HEK293 (cell line): ENCODE data around the gene RNF166.

Experiments used
- CTCF ChIA-PET: fragments of 350-600 bp; formaldehyde crosslinking; extraction: SDS; loops from one replicate; lab custom pipeline; 2021; ENCODE audit warnings: antibody characterized with exemption; lab: Yijun Ruan, JAX
- POLR2A ChIA-PET: fragments of 300-600 bp; formaldehyde crosslinking; extraction: SDS; loops from one replicate; lab custom pipeline; 2020; ENCODE audit warnings: antibody characterized with exemption, inconsistent platforms; lab: Yijun Ruan, JAX
- H3K27ac ChIP-seq: fragments of 200-500 bp; sonication (Bioruptor generic); 2 replicates; pipeline ENCODE4 v1.5.1; 2014; ENCODE audit warnings: low read depth, low read length, control low read depth, inconsistent platforms; ENCODE audit errors: extremely low read depth
- H3K36me3 ChIP-seq, 2 experiments: fragments of 200-500 bp in 1 of 2; sonication (Bioruptor generic) in 1 of 2; 1 replicate in 1 of 2; 2 replicates in 1 of 2; pipeline ENCODE4 v1.5.1; 2014 to 2017; ENCODE audit warnings: inconsistent platforms in 2 of 2, low read length in 2 of 2; ENCODE audit not compliant: control insufficient read depth in 2 of 2, insufficient read depth in 1 of 2
- H3K4me1 ChIP-seq: fragments of 200-500 bp; sonication (Bioruptor generic); 2 replicates; pipeline ENCODE4 v1.5.1; 2014; ENCODE audit warnings: mild to moderate bottlenecking, low read length, inconsistent platforms; ENCODE audit not compliant: control insufficient read depth, insufficient read depth
- H3K4me3 ChIP-seq: 2 replicates; pipeline ENCODE4 v1.5.1; 2011; ENCODE audit warnings: low read depth, mild to moderate bottlenecking, control low read depth, low read length, moderate library complexity
- H3K9me3 ChIP-seq: fragments of 200-500 bp; sonication (Bioruptor generic); 2 replicates; pipeline ENCODE4 v1.5.1; 2014; ENCODE audit warnings: low read depth, low read length, inconsistent platforms; ENCODE audit not compliant: control insufficient read depth, insufficient read depth
- EGR2 ChIP-seq: fragments of 450-650 bp; formaldehyde crosslinking; IDR thresholded peaks from 2 replicates; pipeline ENCODE4 v1.5.1; 2016; ENCODE audit warnings: low read depth, missing biosample characterization, missing genetic modification characterization
- GLIS2 ChIP-seq: fragments of 450-650 bp; formaldehyde crosslinking; IDR thresholded peaks from 2 replicates; pipeline ENCODE4 v1.5.1; 2016; ENCODE audit warnings: missing biosample characterization, missing genetic modification characterization
- IKZF3 ChIP-seq: fragments of 450-650 bp; IDR thresholded peaks from 2 replicates; pipeline ENCODE4 v1.5.0; 2018; ENCODE audit warnings: missing biosample characterization, mild to moderate bottlenecking, missing genetic modification characterization, moderate library complexity
- KLF9 ChIP-seq: fragments of 450-650 bp; formaldehyde crosslinking; IDR thresholded peaks from 2 replicates; pipeline ENCODE4 v1.5.1; 2016; ENCODE audit warnings: missing biosample characterization, missing genetic modification characterization, low read depth
- MYNN ChIP-seq: fragments of 450-650 bp; formaldehyde crosslinking; IDR thresholded peaks from 2 replicates; pipeline ENCODE4 v1.5.1; 2016; ENCODE audit warnings: missing biosample characterization, missing genetic modification characterization, borderline replicate concordance
- TCF7L2 ChIP-seq: IDR thresholded peaks from 2 replicates; pipeline ENCODE4 v1.6.1; 2011; ENCODE audit warnings: low read depth, mild to moderate bottlenecking, inconsistent platforms, low read length, moderate library complexity, borderline replicate concordance
- ZFHX2 ChIP-seq: fragments of 450-650 bp; formaldehyde crosslinking; conservative IDR thresholded peaks from 2 replicates; pipeline ENCODE4 v1.5.1; 2016; ENCODE audit warnings: missing biosample characterization, missing genetic modification characterization
- ZNF10 ChIP-seq: fragments of 450-650 bp; formaldehyde crosslinking; IDR thresholded peaks from 2 replicates; pipeline ENCODE4 v1.5.1; 2017; ENCODE audit warnings: missing biosample characterization, missing genetic modification characterization
- ZNF112 ChIP-seq: fragments of 450-650 bp; formaldehyde crosslinking; IDR thresholded peaks from 2 replicates; pipeline ENCODE4 v1.5.0; 2017; ENCODE audit warnings: missing biosample characterization, missing genetic modification characterization
- ZNF19 ChIP-seq: fragments of 450-650 bp; formaldehyde crosslinking; IDR thresholded peaks from 2 replicates; pipeline ENCODE4; 2016; ENCODE audit warnings: missing biosample characterization, missing genetic modification characterization, low read depth
- ZNF211 ChIP-seq: fragments of 450-650 bp; formaldehyde crosslinking; IDR thresholded peaks from 2 replicates; pipeline ENCODE4 v1.5.1; 2016; ENCODE audit warnings: low read depth, missing biosample characterization, missing genetic modification characterization
- ZNF660 ChIP-seq: fragments of 450-650 bp; IDR thresholded peaks from 2 replicates; pipeline ENCODE4 v1.5.1; 2018; ENCODE audit warnings: missing biosample characterization, mild to moderate bottlenecking, missing genetic modification characterization
- ZNF785 ChIP-seq: fragments of 450-650 bp; formaldehyde crosslinking; IDR thresholded peaks from 2 replicates; pipeline ENCODE4 v1.5.1; 2016; ENCODE audit warnings: missing biosample characterization, missing genetic modification characterization
- TF ChIP-seq, protein P1 (sequence below): fragments of 450-650 bp; IDR thresholded peaks from 2 replicates; pipeline ENCODE4 v1.5.1; 2018; ENCODE audit warnings: missing biosample characterization, missing genetic modification characterization
- TF ChIP-seq, protein P2 (sequence below): fragments of 450-650 bp; formaldehyde crosslinking; IDR thresholded peaks from 2 replicates; pipeline ENCODE4 v1.5.1; 2016; ENCODE audit warnings: missing biosample characterization, missing genetic modification characterization
- TF ChIP-seq, protein P3 (sequence below): fragments of 450-650 bp; formaldehyde crosslinking; IDR thresholded peaks from 2 replicates; pipeline ENCODE4 v1.5.1; 2016; ENCODE audit warnings: missing biosample characterization, missing genetic modification characterization

The RNF166 gene

DNA sequence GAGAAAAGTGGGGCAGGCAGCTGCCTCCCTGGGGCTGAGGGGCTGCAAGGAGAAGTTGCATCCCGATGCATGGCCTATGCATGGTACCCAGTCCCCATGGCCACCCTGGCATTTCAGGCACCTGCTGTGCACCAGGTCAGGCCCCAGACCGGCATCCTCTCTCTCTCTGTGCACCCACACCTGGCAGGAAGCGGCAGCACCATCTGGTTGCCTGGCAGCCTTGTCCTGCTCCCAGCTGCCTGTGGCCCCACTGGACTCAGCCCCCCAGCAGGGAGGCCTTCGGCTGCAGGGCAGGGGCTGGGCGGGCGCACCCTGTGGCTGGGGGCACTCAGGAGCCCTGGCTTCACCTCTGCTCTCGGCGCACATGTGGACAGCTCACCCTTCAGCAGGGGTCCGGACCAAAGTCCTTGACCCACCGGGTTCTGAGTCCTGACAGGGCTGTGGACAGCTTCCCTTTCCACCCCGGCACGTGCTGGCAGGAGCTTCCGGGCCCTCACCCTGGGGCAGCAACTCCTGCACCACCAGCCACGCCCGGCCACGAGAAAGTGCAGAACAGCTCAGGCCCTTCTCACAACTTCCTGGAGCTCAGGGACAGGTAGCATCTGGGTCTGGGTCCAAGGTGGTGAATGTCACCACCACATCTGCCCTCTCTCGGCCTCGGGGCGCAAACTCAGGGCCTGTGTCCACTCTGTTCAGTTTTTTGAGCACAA is 36.8 kb upstream of the RNF166 start:
- H3K4me3 ChIP-seq: no peak overlapping the region
- no peak overlapping the region for H3K27ac ChIP-seq
- CTCF ChIA-PET: interaction anchor here (0.6 to 1.9 kb wide), 21 partner anchors 8 to 749 kb away, joined by 3 to 16 read pairs (median 4); no protein-coding TSS in a partner anchor
- no peaks in the 10 kb centered on the region for H3K9me3 ChIP-seq
- 0 out of 2 replicates have a peak, but pooled peaks have one; percentile 14 for TF ChIP-seq GLIS2 (tag by site-specific recombination)
- TF ChIP-seq, protein P1, sequence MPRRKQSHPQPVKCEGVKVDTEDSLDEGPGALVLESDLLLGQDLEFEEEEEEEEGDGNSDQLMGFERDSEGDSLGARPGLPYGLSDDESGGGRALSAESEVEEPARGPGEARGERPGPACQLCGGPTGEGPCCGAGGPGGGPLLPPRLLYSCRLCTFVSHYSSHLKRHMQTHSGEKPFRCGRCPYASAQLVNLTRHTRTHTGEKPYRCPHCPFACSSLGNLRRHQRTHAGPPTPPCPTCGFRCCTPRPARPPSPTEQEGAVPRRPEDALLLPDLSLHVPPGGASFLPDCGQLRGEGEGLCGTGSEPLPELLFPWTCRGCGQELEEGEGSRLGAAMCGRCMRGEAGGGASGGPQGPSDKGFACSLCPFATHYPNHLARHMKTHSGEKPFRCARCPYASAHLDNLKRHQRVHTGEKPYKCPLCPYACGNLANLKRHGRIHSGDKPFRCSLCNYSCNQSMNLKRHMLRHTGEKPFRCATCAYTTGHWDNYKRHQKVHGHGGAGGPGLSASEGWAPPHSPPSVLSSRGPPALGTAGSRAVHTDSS (tag by site-specific recombination): no peak
- POLR2A ChIA-PET: interaction anchor here (0.8 to 1.0 kb wide), 2 partner anchors 42 to 66 kb away, joined by 3 read pairs; partner anchors contain the start of gene PIEZO1
- H3K36me3 ChIP-seq: peaks cover 0 to 24% of the 10 kb centered on the region in 2 experiments; a peak in 1 of 3 replicates
- H3K4me1 ChIP-seq: no peaks in the 10 kb centered on the region

DNA sequence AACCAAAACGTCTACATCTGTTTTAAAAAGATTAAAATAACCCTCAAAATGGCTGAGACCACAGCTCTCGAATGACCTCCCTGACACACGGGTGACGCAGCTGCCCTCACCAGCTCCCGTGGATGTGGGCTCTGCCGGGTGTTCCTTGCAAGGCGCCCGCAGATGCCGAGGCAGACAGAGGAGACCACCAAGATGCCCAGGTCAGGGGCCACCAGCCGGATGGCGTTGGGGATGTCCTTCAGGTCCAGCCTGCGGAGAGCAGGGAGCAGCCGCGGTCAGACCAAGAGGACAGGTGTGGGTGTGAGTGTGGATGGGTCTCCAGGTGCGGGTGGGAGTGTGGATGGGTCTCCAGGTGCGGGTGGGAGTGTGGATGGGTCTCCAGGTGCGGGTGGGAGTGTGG is 35.2 kb upstream of the RNF166 start:
- Histone ChIP-seq H3K27ac (no peak overlapping the region), H3K4me1 (no peaks in the 10 kb centered on the region; the same call in 1 of the 2 replicates), H3K9me3 (no peaks in the 10 kb centered on the region), H3K4me3 (no peak overlapping the region), H3K36me3 (peaks cover 0 to 29% of the 10 kb centered on the region in 2 experiments; a peak in 1 of 3 replicates)
- ChIA-PET POLR2A (no interaction called here), CTCF (interaction anchor here (1.1 kb wide), 1 partner anchor 43 kb away, joined by 3 read pairs; no protein-coding TSS in a partner anchor)
- TF ChIP-seq ZNF785 (tag by site-specific recombination) (no peak), ZNF660 (no peak), ZNF19 (no peak), MYNN (tag by site-specific recombination) (no peak), ZNF211 (no peak)
- TF ChIP-seq, protein P2, sequence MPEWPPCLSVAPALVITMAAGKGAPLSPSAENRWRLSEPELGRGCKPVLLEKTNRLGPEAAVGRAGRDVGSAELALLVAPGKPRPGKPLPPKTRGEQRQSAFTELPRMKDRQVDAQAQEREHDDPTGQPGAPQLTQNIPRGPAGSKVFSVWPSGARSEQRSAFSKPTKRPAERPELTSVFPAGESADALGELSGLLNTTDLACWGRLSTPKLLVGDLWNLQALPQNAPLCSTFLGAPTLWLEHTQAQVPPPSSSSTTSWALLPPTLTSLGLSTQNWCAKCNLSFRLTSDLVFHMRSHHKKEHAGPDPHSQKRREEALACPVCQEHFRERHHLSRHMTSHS (tag by site-specific recombination): no peak

DNA sequence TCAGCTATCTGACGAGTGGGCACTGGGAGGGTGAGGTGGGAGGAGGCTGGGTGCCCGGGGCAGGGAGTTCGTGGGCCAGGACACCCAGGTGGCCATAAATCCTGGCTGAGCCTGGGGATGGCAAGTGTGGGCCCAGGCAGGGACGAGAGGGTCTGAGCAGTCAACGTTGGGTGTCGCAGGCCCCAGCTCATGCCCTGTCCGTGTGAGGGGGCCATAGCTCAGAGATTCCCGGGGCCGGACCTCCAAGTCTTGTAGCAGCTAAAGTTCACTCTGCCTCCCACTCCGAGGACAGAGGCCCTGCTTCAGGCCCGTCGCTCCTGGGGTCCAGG is 34.5 kb upstream of the RNF166 start:
- CTCF ChIA-PET: interaction anchor here (1.1 to 1.5 kb wide), 2 partner anchors 20 to 43 kb away, joined by 3 read pairs; no protein-coding TSS in a partner anchor
- H3K27ac ChIP-seq: no peak overlapping the region
- POLR2A ChIA-PET: interaction anchor here (0.7 kb wide), 2 partner anchors 30 to 66 kb away, joined by 3 read pairs; no protein-coding TSS in a partner anchor

More for the DNA sequence above, 34.5 kb upstream of the RNF166 start:
- peaks cover 0 to 35% of the 10 kb centered on the region in 2 experiments; a peak in 1 of 3 replicates for H3K36me3 ChIP-seq
- TF ChIP-seq TCF7L2 (no peak), ZNF112 (no peak), ZFHX2 (tag by site-specific recombination) (0 out of 2 replicates have a peak, but pooled peaks have one; percentile 6), EGR2 (tag by site-specific recombination) (peak; percentile 25; the same call in 1 of the 2 replicates), ZNF211 (no peak), KLF9 (tag by site-specific recombination) (no peak), ZNF10 (no peak), IKZF3 (no peak)
- TF ChIP-seq, protein P3, sequence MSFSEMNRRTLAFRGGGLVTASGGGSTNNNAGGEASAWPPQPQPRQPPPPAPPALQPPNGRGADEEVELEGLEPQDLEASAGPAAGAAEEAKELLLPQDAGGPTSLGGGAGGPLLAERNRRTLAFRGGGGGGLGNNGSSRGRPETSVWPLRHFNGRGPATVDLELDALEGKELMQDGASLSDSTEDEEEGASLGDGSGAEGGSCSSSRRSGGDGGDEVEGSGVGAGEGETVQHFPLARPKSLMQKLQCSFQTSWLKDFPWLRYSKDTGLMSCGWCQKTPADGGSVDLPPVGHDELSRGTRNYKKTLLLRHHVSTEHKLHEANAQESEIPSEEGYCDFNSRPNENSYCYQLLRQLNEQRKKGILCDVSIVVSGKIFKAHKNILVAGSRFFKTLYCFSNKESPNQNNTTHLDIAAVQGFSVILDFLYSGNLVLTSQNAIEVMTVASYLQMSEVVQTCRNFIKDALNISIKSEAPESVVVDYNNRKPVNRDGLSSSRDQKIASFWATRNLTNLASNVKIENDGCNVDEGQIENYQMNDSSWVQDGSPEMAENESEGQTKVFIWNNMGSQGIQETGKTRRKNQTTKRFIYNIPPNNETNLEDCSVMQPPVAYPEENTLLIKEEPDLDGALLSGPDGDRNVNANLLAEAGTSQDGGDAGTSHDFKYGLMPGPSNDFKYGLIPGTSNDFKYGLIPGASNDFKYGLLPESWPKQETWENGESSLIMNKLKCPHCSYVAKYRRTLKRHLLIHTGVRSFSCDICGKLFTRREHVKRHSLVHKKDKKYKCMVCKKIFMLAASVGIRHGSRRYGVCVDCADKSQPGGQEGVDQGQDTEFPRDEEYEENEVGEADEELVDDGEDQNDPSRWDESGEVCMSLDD: no peak
- no peaks in the 10 kb centered on the region for H3K9me3 ChIP-seq
- no peaks in the 10 kb centered on the region; the same call in 1 of the 2 replicates for H3K4me1 ChIP-seq
- H3K4me3 ChIP-seq: no peak overlapping the region
